Amniotic stem cell (primary cell): ENCODE measurements around the gene RAB3IL1.
"Not testable (repeated sequence)": the region's sequence is repeated elsewhere in the genome, so short reads cannot be mapped to it uniquely, and the experiment has no call there.

Experiments used
- DNase-seq: peaks from one replicate; lab custom pipeline; 2025; lab: John Stamatoyannopoulos, UW

Gene RAB3IL1

DNA sequence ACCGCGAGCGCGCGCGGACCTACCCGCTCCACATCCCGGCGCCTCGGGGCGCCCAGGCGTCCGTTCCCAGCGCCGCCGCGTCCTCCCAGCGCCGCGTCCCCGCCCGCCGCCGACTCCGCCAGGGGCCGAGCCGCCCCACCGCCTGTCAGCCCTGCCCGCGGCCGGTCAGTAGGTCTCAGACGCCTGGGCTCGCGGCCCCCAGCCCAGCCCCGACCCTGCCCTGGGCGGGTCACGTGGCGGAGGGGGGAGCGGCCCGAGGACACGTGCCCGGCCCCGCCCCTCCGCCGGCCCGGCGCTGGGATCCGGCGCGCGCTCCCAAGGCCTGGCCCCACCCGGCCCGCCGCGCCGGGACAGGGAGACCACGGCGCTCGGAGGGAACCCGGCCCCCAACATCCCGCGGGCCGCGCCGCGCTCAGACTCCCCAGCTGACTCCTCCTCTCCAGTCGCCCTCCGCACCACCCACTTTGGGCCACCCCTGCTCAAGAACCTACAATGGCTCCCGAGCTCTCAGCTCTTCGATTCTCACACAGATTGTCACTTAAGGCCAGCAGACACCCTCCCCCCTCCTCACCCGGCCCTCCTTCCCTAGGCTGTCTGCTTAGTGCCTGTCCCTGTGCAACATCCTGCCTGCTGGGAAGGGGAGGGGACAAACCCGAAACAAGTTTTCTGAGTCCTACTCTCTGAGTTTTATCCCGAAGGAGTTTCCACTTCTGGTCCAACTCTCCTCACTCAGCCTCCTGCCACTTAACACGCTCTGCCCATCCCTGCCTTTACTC lies at the start of gene RAB3IL1:
Gene RAB3IL1, minus strand, starts transcription at position 233 of the 776 bp plus-strand sequence. Its CDS starts 199 bp downstream, at position 34.
- peak; percentile 26 for DNase-seq

DNA sequence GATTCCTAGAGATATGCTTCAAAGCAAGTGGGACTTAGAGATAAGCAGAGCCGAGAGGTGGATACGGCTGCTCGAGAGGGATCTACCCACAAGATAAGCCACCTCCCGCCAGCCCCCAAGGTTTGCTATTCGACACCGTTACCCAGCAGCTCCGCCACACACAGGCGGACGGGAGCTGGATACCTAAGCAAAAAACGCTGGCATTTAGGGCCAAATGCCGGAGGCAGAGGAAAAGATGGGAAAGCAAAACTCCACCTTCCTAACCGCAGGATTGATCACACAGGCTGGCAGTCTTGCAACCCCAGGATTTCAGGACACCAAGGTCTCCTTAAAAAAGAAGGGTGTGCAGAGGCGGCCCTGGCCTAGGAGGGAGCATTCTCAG lies 49.4 kb upstream of the RAB3IL1 start:
- no peak for DNase-seq

DNA sequence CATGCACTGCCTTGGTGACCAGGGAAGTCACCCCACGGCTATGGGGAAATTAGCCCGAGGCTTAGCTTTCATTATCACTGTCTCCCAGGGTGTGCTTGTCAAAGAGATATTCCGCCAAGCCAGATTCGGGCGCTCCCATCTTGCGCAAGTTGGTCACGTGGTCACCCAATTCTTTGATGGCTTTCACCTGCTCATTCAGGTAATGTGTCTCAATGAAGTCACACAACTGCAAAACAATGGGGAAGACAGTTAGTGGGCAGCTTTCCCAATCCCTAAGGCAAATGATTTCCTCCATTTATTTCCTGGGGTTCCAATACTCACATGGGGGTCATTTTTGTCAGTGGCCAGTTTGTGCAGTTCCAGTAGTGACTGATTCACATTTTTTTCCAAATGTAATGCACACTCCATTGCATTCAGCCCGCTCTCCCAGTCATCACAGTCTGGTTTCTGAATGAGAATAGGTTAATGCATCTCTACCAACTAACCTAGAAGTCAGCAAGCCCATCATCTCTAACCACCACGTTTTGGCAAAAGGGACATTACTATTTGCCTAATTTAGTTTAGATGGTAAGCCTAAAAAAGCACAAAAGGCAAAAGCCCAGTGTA lies 47.4 kb upstream of the RAB3IL1 start:
- not testable (repeated sequence) for DNase-seq

DNA sequence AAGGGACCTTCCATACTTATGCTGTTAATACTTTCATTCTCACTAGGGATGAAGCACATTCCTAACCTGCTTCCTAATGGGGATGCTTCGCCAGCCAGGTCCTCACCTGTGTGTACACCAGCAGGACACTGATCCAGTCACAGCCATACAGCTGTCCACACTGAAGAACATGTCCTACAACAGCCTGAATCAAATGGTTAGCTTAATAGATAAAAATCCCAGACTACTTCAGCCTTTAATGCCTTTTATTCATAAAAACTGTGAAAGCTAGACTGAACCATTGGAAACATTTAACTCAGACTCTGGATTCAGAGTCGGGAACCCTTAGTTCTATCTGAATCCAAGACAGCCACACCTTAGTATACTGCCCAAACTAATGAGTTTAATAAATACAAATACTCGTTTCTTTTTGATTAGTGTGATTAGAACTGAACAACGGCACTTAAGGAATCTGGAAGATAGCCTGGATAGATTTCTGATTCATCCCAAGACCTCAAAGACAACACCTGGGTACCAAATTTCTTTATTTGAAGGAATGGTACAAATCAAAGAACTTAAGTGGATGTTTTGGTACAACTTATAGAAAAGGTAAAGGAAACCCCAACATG lies 46.8 kb upstream of the RAB3IL1 start:
- DNase-seq = no peak

DNA sequence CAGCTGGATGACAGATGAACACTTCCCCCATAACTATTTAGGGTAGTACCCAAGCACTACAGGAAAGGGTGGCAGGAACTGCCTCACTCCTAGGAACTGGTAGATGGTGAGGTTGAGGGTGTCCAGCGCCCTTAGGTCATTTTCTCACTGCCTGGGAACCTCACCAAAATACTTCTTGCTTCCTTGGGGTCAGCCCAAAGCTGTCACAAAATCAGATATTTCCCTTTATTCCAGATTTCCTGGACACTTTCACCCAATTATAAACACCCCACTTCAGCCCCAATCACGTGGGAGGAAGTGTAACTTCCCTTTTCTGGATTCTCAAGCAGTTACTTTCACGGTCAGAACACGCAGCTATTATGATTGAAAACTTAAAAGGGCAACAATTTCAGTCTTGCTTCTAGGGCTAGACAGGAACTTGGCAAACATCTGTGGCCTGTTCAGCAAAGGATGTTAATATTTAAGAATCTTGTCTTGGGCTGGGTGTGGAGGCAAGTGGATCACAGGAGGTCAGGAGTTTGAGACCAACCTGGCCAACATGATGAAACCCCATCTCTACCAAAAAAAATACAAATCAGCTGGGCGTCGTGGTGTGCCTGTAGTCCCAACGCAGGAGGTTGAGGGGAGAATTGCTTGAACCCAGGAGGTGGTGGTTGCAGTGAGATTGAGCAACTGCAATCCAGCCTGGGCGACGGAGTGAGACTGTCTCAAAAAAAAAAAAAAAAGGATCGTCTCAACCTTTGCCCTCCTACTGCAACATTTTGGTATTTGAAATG lies 46.1 kb upstream of the RAB3IL1 start:
- no peak for DNase-seq

DNA sequence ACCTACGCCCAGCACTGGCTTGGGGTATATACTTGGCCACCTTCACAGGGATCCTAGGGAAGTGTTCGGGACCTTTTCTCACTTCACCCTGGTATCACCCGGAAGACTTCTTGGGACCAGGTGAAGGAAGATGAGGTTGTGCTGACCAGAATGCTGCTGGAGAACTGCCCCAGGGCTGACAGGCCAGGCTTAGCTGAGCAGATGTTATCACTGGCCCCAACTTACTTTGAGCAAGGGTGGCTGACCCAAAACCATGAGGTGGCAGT lies 45.6 kb upstream of the RAB3IL1 start:
- DNase-seq = no peak

GRCh38 chr11:61962213-61963015 lies 45.0 kb upstream of the RAB3IL1 start:
- DNase-seq = no peak

DNA sequence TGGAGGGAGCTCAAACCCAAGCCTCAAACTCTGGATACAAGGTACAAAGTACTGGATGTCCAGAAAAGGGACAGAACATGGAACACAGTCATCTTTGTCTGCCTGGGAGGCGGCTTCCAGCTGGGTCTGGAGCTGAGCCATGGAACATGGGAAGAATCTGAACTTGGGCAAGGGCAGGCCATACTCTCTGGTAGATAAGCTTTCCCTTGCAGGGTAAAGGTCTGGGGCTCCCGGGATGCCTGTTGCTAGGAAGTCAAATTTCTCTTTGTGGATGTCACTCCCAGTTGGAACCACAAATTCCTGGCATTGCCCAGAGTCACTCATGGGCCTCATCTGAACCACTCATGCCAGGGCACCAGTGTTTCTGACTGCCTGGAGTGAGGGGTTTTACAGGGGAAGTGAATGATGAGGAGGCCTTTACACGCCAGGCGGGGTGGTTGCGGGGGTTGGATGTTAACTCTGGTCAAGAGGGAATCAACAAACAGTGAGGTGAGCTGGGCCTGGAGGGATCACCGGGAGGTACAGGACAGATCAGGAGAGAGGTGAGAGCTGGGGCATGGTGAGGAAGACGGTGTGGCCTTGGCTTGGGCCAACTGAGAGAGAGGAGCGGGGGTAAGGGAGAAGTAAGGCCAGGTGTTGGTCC lies 44.3 kb upstream of the RAB3IL1 start:
- DNase-seq = peak; percentile 21

GRCh38 chr11:61960532-61960931 lies 43.2 kb upstream of the RAB3IL1 start:
- DNase-seq = no peak

DNA sequence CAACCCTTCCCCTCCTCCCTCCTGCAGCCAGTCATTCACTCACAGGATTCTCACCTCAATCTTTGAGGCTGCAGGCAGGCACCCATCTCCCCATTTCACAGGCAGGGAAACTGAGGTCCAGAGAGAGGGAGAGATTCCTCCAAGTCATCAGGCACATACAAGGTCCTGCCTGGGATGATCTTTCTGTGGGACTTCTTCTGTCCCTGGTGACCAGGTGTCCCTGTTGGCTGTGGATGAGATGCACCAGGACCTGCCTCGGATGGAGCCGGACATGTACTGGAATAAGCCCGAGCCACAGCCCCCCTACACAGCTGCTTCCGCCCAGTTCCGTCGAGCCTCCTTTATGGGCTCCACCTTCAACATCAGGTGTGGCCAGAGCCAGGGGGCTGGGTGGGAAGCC lies 42.3 kb upstream of the RAB3IL1 start:
- no peak for DNase-seq

- DNase-seq = no peak
Measured at GRCh38 chr11:61959114-61959513, 41.7 kb upstream of the RAB3IL1 start.

- DNase-seq = no peak
Measured at GRCh38 chr11:61958590-61958989, 41.2 kb upstream of the RAB3IL1 start.

- DNase-seq = no peak
Measured at GRCh38 chr11:61957021-61957770, 39.8 kb upstream of the RAB3IL1 start.

GRCh38 chr11:61956191-61957020 lies 39.0 kb upstream of the RAB3IL1 start:
- no peak for DNase-seq

GRCh38 chr11:61955422-61956135 lies 38.2 kb upstream of the RAB3IL1 start:
- DNase-seq = no peak

DNA sequence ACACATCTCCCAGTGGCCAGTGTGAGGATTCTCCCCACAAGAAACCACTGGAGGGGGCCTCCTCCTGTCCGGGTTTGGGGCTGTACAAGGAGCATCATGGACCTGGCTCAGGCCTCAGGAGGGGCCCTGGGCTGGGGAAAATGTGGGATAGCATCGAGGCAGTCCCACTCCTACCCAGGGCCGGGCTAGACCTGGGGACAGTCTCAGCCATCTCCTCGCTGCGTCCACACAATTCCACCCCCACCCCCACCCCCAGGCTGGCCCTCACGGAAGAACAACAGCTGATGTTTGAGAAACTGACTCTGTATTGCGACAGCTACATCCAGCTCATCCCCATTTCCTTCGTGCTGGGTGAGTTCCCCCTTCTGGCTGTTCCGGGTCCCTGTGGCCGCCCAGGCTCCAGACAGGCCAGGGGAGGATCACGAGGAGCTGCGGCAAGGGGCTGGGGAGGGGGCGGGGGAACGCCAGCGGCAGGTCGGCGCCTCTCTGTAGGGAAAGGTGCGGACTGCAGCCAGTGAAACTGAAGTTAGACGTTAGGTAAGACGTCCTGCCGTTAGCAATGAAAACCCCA lies 37.6 kb upstream of the RAB3IL1 start:
- DNase-seq = peak; percentile 34

- no peak for DNase-seq
Measured at GRCh38 chr11:61954106-61954850, 36.9 kb upstream of the RAB3IL1 start.

DNA sequence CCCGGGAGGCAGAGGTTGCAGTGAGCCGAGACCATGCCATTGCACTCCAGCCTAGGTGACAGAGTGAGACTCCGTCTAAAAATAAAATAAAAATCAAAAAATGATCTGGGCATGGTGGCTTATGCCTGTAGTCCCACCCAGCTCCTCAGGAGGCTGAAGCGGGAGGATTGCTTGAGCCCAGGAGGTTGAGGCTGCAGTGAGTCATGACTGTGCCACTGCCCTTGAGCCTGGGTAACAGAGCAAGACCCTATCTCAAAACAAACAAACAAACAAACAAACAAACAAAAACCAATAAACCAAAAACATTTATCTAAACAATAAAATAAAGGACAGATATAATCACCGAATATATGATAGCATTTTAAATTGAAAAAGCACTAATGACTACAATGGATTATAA lies 36.3 kb upstream of the RAB3IL1 start:
- not testable (repeated sequence) for DNase-seq
